Osteoblast (primary cell): ENCODE data around the gene GGA3. TPM values are rescaled to one million over a fixed set of nuclear protein-coding genes. Genes with fewer than 3 reads are reported as not detected.
A peak's percentile ranks its signal among the peaks of the same experiment; 100 is the strongest.

Experiments used
- DNase-seq: peaks from one replicate; pipeline ENCODE4 v3.0.0; 2011; ENCODE audit warnings: low spot score, mixed read lengths; ENCODE audit not compliant: insufficient read length; ENCODE audit errors: missing footprints
- H2AFZ ChIP-seq: 2 replicates; pipeline ENCODE4 v1.6.0; 2011; ENCODE audit warnings: mild to moderate bottlenecking, low read length
- H3K27ac ChIP-seq: 2 replicates; pipeline ENCODE4 v1.5.1; 2011; ENCODE audit warnings: mild to moderate bottlenecking, low read depth, low read length, moderate library complexity
- H3K27me3 ChIP-seq: 2 replicates; pipeline ENCODE4 v1.6.0; 2012; ENCODE audit warnings: mild to moderate bottlenecking, control low read depth, inconsistent platforms, low read length, moderate library complexity; ENCODE audit not compliant: insufficient read depth
- H3K36me3 ChIP-seq: 2 replicates; pipeline ENCODE4 v1.5.1; 2011; ENCODE audit warnings: mild to moderate bottlenecking, low read length, control low read depth, moderate library complexity; ENCODE audit not compliant: insufficient read depth
- H3K4me1 ChIP-seq: 2 replicates; pipeline ENCODE4 v1.5.1; 2011; ENCODE audit warnings: mild to moderate bottlenecking, low read length, control low read depth, moderate library complexity; ENCODE audit not compliant: insufficient read depth
- H3K4me2 ChIP-seq: 2 replicates; pipeline ENCODE4 v1.6.0; 2011; ENCODE audit warnings: mild to moderate bottlenecking, low read length; ENCODE audit not compliant: insufficient read depth
- H3K4me3 ChIP-seq: fragments of 200-600 bp; sonication (generic); 3 replicates; pipeline ENCODE4 v1.5.1; 2012; ENCODE audit warnings: mild to moderate bottlenecking, low read length, inconsistent platforms; ENCODE audit not compliant: insufficient read depth
- H3K79me2 ChIP-seq: 2 replicates; pipeline ENCODE4 v1.6.0; 2012; ENCODE audit warnings: mild to moderate bottlenecking, low read length, control low read depth, inconsistent platforms; ENCODE audit not compliant: insufficient read depth
- H3K9me3 ChIP-seq: 2 replicates; pipeline ENCODE4 v1.5.1; 2011; ENCODE audit warnings: low read depth, low read length, control low read depth
- H4K20me1 ChIP-seq: 2 replicates; pipeline ENCODE4 v1.6.0; 2012; ENCODE audit warnings: mild to moderate bottlenecking, low read length, control low read depth; ENCODE audit not compliant: insufficient read depth
- CTCF ChIP-seq: IDR thresholded peaks from 2 replicates; pipeline ENCODE4 v1.5.1; 2011; ENCODE audit warnings: mild to moderate bottlenecking, low read depth, low read length, moderate library complexity; ENCODE audit errors: extremely low read depth
- total RNA-seq: library from RNA; depleted of rRNA; stranded (reverse); fragments of >200 nt; gene quantifications from 2 replicates; pipeline ENCODE4 v1.2.3, GENCODE V29; 2012

GGA3 gene, protein sequence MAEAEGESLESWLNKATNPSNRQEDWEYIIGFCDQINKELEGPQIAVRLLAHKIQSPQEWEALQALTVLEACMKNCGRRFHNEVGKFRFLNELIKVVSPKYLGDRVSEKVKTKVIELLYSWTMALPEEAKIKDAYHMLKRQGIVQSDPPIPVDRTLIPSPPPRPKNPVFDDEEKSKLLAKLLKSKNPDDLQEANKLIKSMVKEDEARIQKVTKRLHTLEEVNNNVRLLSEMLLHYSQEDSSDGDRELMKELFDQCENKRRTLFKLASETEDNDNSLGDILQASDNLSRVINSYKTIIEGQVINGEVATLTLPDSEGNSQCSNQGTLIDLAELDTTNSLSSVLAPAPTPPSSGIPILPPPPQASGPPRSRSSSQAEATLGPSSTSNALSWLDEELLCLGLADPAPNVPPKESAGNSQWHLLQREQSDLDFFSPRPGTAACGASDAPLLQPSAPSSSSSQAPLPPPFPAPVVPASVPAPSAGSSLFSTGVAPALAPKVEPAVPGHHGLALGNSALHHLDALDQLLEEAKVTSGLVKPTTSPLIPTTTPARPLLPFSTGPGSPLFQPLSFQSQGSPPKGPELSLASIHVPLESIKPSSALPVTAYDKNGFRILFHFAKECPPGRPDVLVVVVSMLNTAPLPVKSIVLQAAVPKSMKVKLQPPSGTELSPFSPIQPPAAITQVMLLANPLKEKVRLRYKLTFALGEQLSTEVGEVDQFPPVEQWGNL
- 9.0 and 12.1 TPM in 2 replicates for total RNA-seq

GRCh38 chr17:75261336-75262111, at the start of gene GGA3, which contains the start of gene MRPS7:
GGA3 (minus strand) TSS chr17:75261606; CDS start chr17:75261587, 19 bp downstream.
MRPS7 (plus strand) TSS chr17:75261879; CDS start chr17:75261901, 22 bp downstream.
- no peaks in the 10 kb centered on the region for H3K27me3 ChIP-seq
- H2AFZ ChIP-seq: peak within 1 kb of the TSS; percentile 97
- peaks cover 16% of the 10 kb centered on the region for H4K20me1 ChIP-seq
- peak within 1 kb of the TSS; percentile 94 for H3K4me3 ChIP-seq
- H3K4me2 ChIP-seq: peak within 1 kb of the TSS; percentile 88
- H3K27ac ChIP-seq: peak within 1 kb of the TSS; percentile 100
- H3K79me2 ChIP-seq: peaks cover 58% of the 10 kb centered on the region
- DNase-seq: peak; percentile 98
- peaks cover 29% of the 10 kb centered on the region for H3K36me3 ChIP-seq
- TF ChIP-seq CTCF: no peak
- H3K9me3 ChIP-seq: no peaks in the 10 kb centered on the region
- H3K4me1 ChIP-seq: peaks cover 19% of the 10 kb centered on the region

GRCh38 chr17:75308732-75309629, 47.6 kb upstream of the GGA3 start:
- H3K4me2 ChIP-seq: no peak overlapping the region
- no peak overlapping the region for H3K4me3 ChIP-seq
- H3K9me3 ChIP-seq: no peaks in the 10 kb centered on the region
- no peak overlapping the region for H3K27ac ChIP-seq
- H3K4me1 ChIP-seq: no peaks in the 10 kb centered on the region
- H3K79me2 ChIP-seq: no peaks in the 10 kb centered on the region
- no peak for TF ChIP-seq CTCF
- no peaks in the 10 kb centered on the region for H3K36me3 ChIP-seq
- DNase-seq: peak; percentile 68
- no peaks in the 10 kb centered on the region for H4K20me1 ChIP-seq
- H2AFZ ChIP-seq: no peak overlapping the region
- H3K27me3 ChIP-seq: no peaks in the 10 kb centered on the region

GRCh38 chr17:75307957-75308731, 46.7 kb upstream of the GGA3 start:
- TF ChIP-seq CTCF: no peak
- Histone ChIP-seq H3K36me3 (no peaks in the 10 kb centered on the region), H3K27ac (no peak overlapping the region), H3K4me2 (no peak overlapping the region), H3K4me1 (no peaks in the 10 kb centered on the region), H3K27me3 (no peaks in the 10 kb centered on the region), H3K4me3 (no peak overlapping the region), H3K79me2 (no peaks in the 10 kb centered on the region), H2AFZ (no peak overlapping the region), H3K9me3 (no peaks in the 10 kb centered on the region), H4K20me1 (no peaks in the 10 kb centered on the region)
- peak; percentile 48 for DNase-seq
